ENCODE data around the gene MYZAP.

Gene MYZAP

DNA sequence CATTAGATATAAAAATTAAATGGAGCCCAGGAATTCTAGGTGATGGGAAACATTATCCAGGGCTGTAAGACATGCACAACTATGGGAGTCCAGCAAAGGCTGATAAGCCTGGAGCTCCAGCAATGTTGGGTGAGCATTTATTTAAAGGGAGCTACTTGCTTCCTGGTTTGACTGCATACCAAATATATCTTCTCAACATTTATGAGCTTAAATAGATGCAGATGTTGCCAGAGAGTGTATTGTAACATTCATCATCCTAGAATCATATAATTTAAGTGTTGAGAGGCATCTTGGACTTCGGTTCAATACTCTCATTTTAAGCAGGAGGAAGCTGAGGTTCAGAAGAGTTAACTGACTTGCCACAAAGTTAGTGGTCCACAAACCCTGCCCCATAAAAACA, 102.6 kb downstream of the MYZAP start:
- DNase-seq (ENCODE audit: low read depth in 1 of 2, low spot score in 1 of 2), result no peak

DNA sequence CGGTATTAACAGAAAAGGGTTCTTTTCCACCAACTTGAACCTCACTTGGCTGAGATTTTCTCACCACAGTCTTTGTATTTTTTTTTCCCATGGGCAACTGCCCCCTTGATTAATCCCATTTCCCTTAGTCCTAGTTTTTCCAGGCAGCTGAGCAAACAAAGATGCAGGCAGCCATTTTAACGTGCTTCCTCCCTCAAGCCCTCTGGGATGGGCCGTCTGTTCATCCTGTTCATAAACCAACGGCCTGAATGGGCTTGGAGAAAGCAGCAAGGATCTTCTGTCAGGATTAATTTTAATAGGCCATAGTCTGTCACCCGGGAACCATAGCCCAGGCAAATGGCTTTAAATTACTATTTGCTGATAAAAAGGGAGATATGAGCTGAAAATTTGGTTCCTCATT, 104.4 kb downstream of the MYZAP start:
- no peak for DNase-seq (ENCODE audit: low read depth in 1 of 2, low spot score in 1 of 2)

DNA sequence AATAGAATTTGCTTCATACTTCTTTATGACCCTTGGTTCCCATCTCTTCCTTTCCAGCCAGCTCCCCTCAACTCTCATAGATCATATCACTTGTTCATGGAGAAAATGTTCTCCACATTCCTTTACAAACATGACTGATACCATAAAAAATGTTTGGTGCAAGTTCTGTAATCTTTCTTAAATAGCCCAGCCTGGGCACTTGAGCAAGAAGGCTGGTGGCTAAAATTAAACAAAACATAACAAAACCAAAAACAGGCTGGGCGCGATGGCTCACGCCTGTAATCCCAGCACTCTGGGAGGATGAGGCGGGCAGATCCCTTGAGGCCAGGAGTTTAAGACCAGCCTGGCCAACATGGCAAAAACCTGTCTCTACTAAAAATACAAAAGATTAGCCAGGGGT, 105.9 kb downstream of the MYZAP start:
- no peak for DNase-seq (ENCODE audit: low read depth in 1 of 2, low spot score in 1 of 2)

DNA sequence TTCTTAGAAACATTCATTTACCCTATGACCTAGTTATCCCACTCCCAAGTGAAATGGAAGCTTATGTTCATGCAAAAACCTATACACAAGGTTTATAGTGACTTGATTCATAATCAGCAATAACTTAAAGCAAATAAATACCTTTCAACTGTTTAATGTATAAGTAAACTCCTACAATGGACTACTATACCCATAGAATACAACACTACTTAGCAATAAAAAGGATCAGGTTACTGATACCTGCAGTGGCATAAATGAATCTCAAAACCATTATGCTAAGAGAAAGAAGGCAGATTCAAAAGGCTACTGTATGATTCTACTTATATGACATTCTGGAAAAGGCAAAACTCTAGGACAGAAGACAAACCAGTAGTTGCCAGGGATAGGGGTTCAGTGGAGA, 106.5 kb downstream of the MYZAP start:
- no peak for DNase-seq (ENCODE audit: low read depth in 1 of 2, low spot score in 1 of 2)

DNA sequence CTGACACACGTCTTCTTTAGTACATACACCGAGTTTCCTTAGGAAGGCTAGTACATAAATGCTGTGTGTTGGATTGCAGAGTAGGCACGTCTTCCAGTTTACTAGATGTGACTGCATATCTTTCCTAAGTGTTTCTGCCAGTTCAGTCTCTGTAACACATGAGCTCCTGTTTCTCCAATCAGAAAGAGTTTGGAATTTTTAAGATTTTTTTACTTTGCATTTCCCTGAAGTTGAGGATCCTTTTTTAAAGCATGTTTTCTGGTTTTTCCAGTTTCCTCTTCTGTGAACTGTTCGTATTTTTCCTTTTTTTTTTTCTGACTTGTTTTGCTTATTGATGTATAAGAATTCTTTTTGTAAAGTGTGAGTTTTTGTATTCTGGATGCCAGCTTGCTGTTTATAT, 107.3 kb downstream of the MYZAP start:
- DNase-seq (ENCODE audit: low read depth in 1 of 2, low spot score in 1 of 2), result no peak

DNA sequence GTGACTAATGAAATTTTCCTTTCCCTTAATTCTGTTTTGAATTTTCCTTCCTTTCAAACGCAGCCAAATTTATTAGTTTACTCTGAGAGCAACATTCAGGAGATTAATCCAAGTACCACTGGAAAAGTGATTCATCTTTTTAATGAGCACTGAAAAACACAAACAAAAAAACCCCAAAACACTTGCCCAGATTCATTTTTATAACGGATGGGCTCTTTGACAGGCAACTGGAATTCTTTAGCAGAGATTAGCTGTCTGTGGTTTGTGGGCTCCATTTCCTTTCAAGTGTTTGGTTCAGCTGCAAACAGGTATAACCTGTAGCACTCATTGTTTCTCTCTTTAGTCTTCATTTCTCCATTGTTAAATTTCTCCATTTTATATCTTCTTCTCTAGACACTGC, 111.7 kb downstream of the MYZAP start:
- no peak for DNase-seq (ENCODE audit: low read depth in 1 of 2, low spot score in 1 of 2)

DNA sequence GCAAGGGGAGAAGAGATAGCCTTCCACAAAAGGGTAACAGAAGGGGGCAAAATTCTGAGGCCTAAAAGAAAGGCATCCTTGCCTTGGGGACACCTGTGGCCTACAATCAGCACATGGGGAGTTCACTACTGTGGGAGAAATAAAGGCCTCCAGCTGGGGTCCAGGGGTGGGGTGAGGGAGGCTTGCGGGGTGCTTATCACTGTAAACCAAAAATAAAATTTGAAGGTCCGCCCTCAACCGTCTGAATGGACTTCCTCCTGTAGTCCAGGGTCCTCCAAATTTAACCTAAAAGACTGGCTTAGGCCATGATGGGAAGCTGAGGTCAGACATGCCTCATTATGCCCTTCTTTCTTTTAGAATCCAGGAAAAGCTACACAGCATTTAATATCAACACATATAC, 112.7 kb downstream of the MYZAP start:
- no peak for DNase-seq (ENCODE audit: low read depth in 1 of 2, low spot score in 1 of 2)

DNA sequence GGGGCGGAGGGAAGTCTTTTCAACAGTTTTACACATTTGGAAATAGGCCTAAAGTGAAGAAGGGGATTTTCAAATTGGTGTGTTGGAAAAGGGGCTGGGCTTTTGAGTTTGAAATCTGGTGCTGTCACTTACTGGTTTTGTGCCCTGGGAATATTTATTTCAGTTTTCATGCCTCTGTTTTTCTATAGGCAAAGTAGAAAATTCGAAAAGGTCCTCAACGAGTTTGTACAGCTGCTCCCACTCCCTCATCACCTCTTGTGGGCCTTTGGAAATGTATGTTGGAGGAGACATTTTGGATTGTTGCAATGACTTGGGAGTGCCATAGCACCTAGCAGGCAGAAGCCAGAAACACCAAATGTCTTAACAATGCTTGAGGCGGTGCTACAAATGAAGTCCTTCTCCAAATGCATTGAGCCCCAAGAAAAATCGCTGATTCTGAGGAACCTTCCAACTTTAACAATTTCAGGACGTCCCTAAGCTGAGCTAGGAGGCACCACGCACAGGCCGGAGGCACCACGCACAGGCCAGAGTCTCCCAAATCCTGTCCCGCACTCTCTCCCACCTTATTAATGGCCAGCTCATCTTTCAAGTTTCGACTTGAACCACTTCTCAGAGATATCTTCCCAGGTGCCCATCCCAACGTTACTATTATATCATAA, 114.2 kb downstream of the MYZAP start:
- DNase-seq (ENCODE audit: low read depth in 1 of 2, low spot score in 1 of 2), result no peak

DNA sequence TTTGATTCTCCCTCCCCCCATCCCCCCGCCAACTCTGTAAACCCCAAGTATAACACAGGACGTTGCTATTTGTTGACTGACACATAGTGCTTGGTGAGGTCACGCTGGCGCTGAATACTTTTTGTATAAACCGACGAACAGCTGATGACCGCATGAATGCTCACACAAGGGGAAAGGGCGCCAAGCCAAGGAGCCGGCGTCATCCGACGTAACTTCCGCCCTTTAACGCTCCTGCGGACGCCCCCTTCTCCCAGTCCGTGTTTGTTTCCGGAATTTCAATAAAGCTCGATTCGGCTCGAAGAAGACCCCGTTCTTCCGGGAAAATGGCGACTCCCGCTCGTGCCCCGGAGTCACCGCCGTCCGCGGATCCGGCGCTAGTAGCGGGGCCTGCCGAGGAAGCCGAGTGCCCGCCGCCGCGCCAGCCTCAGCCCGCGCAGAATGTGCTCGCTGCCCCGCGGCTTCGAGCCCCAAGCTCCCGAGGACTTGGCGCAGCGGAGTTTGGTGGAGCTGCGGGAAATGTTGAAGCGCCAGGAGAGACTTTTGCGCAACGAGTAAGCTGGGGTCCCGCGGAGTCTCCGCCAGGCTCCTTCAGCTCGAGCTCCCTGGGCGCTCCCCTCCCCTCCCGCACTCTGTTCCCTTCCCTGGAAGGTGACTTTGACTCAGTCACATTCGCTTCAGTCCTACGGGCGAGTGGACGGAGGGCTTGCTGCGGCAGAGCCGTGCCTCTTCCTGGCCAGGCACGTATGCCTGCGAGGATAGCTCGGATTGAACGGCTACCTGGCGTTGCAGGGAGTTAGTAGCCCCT, 114.9 kb downstream of the MYZAP start, which contains the start of gene POLR2M:
Gene POLR2M, plus strand, starts transcription at position 310 of the 805 bp plus-strand sequence. Its CDS starts 129 bp downstream, at position 439.
- DNase-seq (ENCODE audit: low read depth in 1 of 2, low spot score in 1 of 2), result peak; percentile 75

DNA sequence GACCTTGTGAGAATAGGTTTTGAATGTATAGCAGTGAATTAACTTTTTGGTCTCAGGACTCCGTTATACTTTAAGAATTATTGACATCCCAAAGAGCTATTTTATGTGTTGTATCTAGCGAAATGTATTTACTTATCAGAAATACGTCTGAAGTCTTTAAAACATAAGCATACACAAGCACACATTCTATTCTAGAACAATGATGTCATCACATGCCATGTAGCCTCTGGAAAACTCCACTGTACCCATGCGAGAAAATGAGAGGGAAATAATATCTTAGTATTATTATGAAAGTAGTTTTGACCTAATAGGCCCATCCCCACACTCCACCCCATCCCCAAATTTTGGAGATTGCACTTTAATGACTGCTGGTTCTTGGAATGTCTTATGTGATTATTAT, 116.3 kb downstream of the MYZAP start:
- DNase-seq (ENCODE audit: low read depth in 1 of 2, low spot score in 1 of 2), result no peak

DNA sequence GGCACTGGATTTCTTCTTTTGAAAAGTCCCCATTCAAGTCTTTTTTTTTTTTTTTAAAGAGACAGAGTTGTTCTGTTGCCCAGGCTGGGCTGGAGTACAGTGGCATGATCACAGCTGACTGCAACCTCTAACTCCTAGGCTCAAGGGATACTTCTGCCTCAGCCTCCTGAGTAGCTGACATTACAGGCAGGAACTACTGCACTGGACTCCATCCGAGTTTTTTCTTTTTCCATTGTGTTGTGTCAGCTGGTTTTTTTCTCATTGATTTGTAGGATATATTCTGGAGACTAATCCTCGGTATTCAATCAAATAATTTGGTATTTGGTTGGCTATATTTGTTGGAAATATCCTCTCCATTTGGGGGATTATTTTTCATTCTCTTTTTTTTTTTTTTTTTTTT, 126.6 kb downstream of the MYZAP start:
- no peak for DNase-seq (ENCODE audit: low read depth in 1 of 2, low spot score in 1 of 2)

DNA sequence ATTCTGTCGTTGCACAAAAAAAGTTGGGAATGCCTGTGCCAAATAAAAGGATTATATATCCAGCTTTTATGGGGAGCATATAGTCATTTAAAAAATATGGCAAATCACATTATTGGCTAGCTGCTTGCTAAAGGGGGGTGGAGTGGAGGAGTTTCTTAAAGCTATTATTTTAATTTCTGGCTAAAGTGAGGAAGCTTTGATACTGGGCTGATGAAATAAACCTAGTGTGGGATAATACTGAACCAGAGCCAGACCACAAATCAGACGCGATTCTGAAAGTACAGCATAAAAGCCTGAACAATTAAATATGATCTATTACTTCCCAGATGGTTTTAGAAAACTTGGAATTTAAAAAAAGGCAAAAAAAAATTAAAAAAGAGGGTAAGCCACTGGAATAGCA, 129.2 kb downstream of the MYZAP start:
- DNase-seq (ENCODE audit: low read depth in 1 of 2, low spot score in 1 of 2), result no peak

DNA sequence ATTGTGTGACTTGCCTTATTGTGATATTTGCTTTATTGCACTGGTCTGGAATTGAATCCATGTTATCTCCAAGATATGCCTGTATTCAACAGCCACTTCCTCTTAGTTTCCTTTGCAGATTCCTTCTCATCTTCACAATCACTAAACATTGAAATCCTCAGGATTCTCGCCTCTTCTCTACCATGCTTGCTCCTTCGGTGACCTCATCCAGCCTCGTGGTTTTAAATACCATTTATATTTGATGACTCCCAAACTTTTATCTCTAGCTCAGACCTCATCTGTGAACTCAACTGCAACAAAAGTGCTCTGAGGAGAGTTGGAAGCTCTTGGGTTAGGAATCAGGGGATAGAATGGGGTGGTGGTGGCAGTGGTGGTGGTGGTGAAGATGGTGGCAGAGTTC, 134.7 kb downstream of the MYZAP start:
- DNase-seq (ENCODE audit: low read depth in 1 of 2, low spot score in 1 of 2), result no peak

DNA sequence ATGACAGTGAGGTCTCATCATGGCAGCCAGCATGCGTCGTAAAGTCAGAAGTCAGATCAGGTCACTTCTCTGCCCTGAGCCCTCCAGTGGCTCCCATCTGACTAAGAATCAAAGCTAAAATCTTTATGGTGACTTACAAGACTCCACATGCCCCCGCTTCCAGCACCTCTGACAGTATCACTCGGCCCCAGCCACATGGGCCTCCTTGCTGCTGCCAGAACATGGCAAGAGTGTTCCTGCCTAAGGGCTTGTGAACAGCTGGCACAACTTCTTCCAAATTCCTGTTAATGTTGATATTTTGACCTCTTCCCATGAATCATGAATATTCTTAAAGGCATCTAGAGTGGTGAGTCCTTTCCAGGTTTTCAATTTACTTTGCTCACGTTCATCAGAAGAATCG, 135.3 kb downstream of the MYZAP start:
- DNase-seq (ENCODE audit: low read depth in 1 of 2, low spot score in 1 of 2), result no peak

DNA sequence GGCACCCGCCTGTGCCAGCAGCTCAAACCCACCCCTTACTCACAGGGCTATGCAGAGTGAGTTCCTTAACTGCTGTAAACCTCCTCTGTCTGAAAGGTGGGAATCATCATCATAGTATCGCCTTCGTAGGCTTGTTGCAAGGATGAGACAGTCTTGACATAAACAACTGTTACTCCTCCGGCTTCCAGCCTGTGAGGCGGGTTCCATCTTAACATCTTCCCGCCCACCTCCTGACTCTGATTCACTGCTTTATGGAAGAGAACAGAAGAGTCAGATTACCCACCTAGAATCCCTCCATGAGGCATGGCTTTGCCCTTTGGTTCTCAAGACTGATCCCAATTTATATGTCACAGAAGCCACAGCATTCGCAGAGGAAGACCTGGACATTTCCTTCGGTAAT, 136.7 kb downstream of the MYZAP start:
- DNase-seq (ENCODE audit: low read depth in 1 of 2, low spot score in 1 of 2), result no peak

DNA sequence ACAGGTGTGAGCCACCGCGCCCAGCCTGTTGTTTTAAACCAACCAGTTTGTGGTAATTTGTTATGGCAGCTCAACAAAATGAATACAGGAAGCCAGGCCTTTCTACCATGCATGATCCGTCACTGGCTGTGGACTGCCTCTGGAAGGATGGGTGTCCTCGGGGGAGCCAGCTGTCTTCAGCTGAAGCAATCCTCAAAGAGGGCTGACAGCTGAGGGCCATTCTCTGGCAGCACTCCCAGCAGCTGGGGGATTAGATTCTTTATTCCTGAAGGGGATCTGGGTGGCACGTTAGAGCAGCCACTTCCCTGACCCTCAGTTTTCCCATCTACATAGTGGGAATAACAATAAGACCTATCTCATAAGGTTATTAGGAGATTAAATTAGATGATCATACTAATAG, 139.2 kb downstream of the MYZAP start:
- no peak for DNase-seq (ENCODE audit: low read depth in 1 of 2, low spot score in 1 of 2)

DNA sequence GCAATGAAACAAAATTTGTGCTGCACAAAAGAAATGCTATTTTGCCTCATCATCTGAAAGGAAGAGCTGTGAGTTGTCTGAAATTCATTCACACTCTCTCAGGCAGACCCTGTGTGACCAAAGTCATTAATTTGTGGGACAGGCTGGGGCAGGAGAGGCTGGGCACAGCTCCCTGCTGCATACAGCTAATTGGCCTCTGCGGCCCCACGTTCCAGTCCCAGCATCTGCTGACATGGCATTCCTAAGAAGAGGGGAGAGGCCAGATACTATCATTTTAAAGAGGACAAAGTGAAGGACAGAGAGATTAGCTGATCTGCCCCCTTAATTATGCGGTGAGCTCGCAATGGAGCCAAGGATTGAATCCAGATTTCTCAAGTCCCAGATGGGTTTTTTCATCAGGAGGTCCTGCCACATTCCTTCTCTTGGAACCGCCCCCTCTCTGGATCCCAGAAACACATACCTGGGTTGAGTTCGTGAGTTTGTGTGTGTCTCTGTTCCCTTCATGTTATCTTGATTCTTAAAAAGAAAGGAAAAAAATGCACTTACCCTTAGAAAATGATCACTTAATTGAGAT, 139.9 kb downstream of the MYZAP start:
- no peak for DNase-seq (ENCODE audit: low read depth in 1 of 2, low spot score in 1 of 2)

DNA sequence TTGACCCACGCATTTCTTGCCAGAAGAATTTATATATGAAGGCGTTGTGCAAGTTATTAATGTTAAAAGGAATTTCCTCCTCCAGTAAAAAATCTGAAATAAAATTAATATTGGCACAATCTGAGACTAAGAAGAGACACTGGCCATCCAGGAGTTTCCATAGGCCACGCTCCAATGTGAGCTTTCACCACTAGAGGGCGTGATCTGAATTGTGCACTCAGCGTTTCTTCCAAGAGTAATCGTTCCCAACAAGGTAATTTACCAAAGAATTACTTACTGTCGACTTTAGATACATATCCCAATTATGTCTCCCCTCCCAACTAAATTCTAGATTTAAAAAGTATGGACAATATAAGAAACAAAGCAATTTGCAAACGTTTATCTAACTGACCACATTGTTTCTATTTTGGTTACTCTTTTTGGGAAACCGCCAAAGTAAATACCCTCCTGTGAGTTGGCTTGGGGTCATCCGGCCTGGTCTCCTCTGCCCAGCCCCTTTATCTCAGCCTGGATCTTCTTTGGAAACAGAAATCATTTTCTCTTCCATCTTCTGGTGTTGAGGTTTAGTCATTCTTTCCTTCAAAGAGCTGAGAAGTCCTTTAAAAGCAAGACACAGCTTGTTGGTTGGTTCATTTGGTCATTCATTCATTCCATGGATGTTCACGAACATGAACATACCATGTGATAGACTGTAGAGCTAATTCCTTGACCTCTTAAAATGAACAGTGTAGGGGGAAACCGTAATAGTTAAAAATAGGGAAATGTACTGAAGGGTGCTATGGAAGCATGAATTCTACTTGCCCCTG, 141.0 kb downstream of the MYZAP start:
- no peak for DNase-seq (ENCODE audit: low read depth in 1 of 2, low spot score in 1 of 2)

DNA sequence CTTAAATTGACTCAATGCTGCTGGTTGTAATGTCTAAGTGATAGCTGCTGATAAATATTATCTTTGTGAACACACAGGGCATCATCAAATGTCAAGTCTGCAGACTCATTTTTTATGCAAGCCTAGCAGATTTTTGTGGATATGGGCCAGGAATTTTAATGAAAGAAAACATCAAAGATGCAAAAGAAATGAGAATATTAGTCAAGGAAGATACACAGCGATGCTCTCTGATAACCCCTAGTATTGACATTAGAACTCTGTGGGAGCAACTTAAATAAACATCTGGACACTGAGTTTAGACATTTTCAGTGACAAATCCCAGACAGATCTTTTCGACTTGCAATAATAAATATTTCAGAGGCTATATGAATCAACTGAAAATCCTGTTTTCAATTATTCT, 143.2 kb downstream of the MYZAP start:
- no peak for DNase-seq (ENCODE audit: low read depth in 1 of 2, low spot score in 1 of 2)

Measured in stimulated activated CD4-positive, alpha-beta T cell treated with anti-CD3 and anti-CD28 coated beads, Interleukin-15, amount 100 ng/mL, for 1 hour (primary cell).